Measurements from ENCODE around the gene PDE7B. TPM values are rescaled to one million over a fixed set of nuclear protein-coding genes. Genes with fewer than 3 reads are reported as not detected.

The PDE7B gene
- total RNA-seq, 1 donor from 2014 or later, result 0.84 TPM

GRCh38 chr6:136077834-136078576 lies 226.5 kb downstream of the PDE7B start:
- no peak for TF ChIP-seq CTCF (IDR thresholded peaks at IDR 0.05; ENCODE audit: insufficient read depth, low read length, poor library complexity, severe bottlenecking)
- no peak overlapping the region for H3K4me3 ChIP-seq (ENCODE audit: low read depth, low read length)
- no peaks in the 10 kb centered on the region for H3K36me3 ChIP-seq (ENCODE audit: control insufficient read depth, insufficient read depth, low read length)
- no peaks in the 10 kb centered on the region for H3K27me3 ChIP-seq (ENCODE audit: control insufficient read depth, insufficient read depth, low read length)
- DNase-seq (ENCODE audit: low read depth), result no peak

- Histone ChIP-seq H3K4me3 (ENCODE audit: low read depth, low read length) (no peak overlapping the region), H3K36me3 (ENCODE audit: control insufficient read depth, insufficient read depth, low read length) (no peaks in the 10 kb centered on the region), H3K27me3 (ENCODE audit: control insufficient read depth, insufficient read depth, low read length) (no peaks in the 10 kb centered on the region)
- no peak for DNase-seq (ENCODE audit: low read depth)
- TF ChIP-seq CTCF (IDR thresholded peaks at IDR 0.05; ENCODE audit: insufficient read depth, low read length, poor library complexity, severe bottlenecking), result no peak
These were observed 228.4 kb downstream of the PDE7B start for GRCh38 chr6:136079701-136080565.

- Histone ChIP-seq H3K27me3 (ENCODE audit: control insufficient read depth, insufficient read depth, low read length) (no peaks in the 10 kb centered on the region), H3K4me3 (ENCODE audit: low read depth, low read length) (no peak overlapping the region), H3K36me3 (ENCODE audit: control insufficient read depth, insufficient read depth, low read length) (no peaks in the 10 kb centered on the region)
- no peak for DNase-seq (ENCODE audit: low read depth)
- no peak for TF ChIP-seq CTCF (IDR thresholded peaks at IDR 0.05; ENCODE audit: insufficient read depth, low read length, poor library complexity, severe bottlenecking)
These were observed 232.0 kb downstream of the PDE7B start for GRCh38 chr6:136083540-136083939.

- no peaks in the 10 kb centered on the region for H3K36me3 ChIP-seq (ENCODE audit: control insufficient read depth, insufficient read depth, low read length)
- TF ChIP-seq CTCF (IDR thresholded peaks at IDR 0.05; ENCODE audit: insufficient read depth, low read length, poor library complexity, severe bottlenecking), result no peak
- H3K27me3 ChIP-seq (ENCODE audit: control insufficient read depth, insufficient read depth, low read length), result no peaks in the 10 kb centered on the region
- DNase-seq (ENCODE audit: low read depth), result no peak
- no peak overlapping the region for H3K4me3 ChIP-seq (ENCODE audit: low read depth, low read length)
These were observed 232.9 kb downstream of the PDE7B start for GRCh38 chr6:136084403-136084802.

GRCh38 chr6:136085370-136086115 lies 234.0 kb downstream of the PDE7B start:
- no peak for DNase-seq (ENCODE audit: low read depth)

More at GRCh38 chr6:136085370-136086115, 234.0 kb downstream of the PDE7B start:
- TF ChIP-seq CTCF (IDR thresholded peaks at IDR 0.05; ENCODE audit: insufficient read depth, low read length, poor library complexity, severe bottlenecking), result no peak
- Histone ChIP-seq H3K4me3 (ENCODE audit: low read depth, low read length) (no peak overlapping the region), H3K27me3 (ENCODE audit: control insufficient read depth, insufficient read depth, low read length) (no peaks in the 10 kb centered on the region), H3K36me3 (ENCODE audit: control insufficient read depth, insufficient read depth, low read length) (no peaks in the 10 kb centered on the region)

Data from kidney epithelial cell (primary cell).